Left renal pelvis (tissue), 4 donors: Measurements from ENCODE around the gene PDCL2. TPM values are rescaled to one million over a fixed set of nuclear protein-coding genes. Genes with fewer than 3 reads are reported as not detected.

Experiments used
- DNase-seq, 4 donors: peaks; one replicate each; pipeline ENCODE4 v3.0.0-alpha.2; 2013; ENCODE audit warnings: low read depth in 4 of 4, low spot score in 3 of 4
- polyA plus RNA-seq, 4 donors: library from polyadenylated mRNA; unstranded; fragments of 120-200 nt; gene quantifications; one replicate each; pipeline ENCODE4 v1.2.1, GENCODE V29; 2013; ENCODE audit not compliant: insufficient read length in 4 of 4

The PDCL2 gene
- polyA plus RNA-seq, 4 donors: not detected

DNA sequence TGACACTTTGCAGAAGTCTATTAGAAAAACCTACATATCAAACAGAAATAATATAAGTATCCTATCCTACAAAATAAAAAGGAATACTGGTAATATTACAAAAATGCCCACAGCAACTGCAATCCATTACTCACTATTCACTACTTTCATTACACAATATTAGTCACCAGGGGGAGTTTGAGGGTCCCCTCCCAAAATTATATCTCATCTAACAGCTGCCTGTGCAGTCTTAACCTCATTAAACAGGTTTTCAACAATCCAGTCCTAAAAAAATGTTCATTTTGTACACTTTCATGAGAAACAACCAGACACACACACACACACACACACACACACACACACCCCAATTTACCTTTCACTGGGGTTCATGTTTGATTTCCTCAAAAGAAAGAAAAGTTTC lies 48.2 kb downstream of the PDCL2 start:
- no peak for DNase-seq

DNA sequence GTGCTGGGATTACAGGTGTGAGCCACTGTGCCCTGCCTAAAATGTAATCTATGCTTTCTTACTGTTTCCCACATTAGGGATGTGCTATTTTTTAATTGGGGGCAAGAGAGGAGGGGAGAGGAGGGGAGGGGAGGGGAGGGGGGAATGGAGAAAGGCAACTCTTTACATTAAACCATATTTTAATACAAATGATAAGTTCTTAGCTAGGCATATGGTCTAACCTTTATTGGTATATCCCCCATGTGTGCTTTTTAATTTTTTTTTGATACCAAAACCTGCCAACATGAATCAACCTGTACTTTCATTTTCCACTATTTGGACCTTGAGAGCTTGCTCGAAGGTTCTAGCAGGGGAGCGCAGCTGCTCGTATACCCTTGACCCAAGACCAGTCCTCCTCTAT lies 51.8 kb downstream of the PDCL2 start:
- DNase-seq: no peak

DNA sequence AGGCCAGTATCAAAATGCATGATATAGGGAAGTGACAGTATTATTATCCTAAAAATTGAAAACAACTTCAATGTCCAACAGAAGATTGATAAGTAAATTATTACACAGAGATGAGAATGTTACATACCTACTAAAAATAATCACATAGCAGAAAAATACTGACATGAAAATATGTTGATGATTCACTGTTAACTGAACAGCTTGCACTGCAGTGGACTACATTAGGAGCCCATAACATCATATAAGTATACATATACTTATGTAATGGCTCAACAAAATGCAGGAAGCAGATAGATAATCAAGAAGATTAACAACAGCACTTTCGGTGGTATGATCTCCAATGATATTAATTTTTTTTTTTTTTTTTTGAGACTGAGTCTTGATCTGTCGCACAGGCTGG lies 52.4 kb downstream of the PDCL2 start:
- no peak for DNase-seq

DNA sequence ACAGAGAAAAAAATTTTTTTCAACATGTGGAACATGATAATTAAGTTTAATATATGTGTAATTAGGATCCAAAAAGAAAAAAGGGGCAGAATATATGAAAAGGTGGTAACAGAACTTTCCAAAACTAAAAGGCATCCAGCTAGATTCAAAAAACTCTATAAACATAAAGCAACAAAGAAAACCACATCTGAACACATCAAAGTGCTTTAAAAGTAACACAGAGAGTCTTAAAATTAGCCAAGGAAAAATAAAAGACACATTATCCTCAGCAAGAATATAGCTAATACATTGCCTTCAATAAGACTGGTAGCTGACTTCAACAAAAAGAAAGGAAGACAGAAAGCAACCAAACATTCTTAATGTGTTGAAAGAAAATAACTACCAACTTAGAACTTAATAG lies 53.5 kb downstream of the PDCL2 start:
- no peak for DNase-seq

DNA sequence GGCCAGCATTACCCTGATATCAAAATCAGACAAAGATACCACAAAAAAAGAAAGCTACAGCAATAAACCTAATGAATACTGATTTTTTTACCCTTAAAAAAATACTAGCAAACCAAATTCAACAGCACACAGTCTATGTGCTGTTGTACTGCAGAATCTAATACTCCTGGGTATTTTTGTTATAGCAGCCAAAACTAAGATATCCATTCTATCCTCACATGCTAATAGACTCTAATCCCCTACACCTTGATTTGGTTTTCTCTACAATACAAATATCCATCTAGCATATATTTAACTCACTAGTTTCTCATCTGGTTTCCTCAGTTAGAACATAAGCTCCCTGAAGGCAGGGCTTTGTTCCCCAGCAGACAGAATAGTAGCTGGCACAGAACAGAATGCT lies 57.7 kb downstream of the PDCL2 start:
- DNase-seq: no peak

- no peak for DNase-seq
Measured at GRCh38 chr4:55530691-55531090, 61.4 kb downstream of the PDCL2 start.

DNA sequence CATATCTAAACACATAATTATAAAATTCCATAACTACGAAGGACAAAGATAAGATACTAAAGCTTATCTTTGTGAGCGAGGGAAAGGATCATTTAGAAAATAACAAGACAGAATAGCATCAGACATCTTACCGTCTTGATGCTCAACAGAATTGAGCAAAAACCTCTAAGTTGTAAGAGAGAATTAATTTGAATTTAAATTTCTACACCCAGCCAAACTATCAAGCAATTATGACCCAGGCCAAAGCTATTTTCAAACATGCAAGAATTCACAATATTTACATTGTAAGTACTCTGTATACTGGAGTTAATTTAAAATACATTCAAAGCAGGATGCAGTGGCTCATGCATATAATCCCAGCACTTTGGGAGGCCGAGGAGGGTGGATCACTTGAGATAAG lies 61.9 kb downstream of the PDCL2 start:
- DNase-seq: no peak

DNA sequence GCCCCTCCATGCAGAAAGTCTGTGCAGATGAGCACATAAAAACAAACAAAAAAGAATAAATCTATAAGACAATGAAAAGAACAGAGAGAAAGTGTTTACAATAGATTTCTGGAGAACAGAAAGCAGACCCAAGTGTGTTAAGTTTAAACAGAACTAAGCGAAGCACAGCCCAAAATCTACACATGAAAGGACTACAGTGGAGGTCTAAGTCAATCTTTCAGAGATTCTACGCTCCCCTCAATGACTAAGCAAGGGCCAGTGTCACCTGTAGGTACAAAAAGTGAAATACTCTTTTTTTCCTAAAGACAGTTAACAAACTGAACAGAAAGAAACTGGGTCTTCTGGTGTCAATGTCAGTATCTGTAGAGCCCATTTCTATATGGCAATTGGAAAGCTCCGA lies 63.6 kb downstream of the PDCL2 start:
- DNase-seq: no peak

DNA sequence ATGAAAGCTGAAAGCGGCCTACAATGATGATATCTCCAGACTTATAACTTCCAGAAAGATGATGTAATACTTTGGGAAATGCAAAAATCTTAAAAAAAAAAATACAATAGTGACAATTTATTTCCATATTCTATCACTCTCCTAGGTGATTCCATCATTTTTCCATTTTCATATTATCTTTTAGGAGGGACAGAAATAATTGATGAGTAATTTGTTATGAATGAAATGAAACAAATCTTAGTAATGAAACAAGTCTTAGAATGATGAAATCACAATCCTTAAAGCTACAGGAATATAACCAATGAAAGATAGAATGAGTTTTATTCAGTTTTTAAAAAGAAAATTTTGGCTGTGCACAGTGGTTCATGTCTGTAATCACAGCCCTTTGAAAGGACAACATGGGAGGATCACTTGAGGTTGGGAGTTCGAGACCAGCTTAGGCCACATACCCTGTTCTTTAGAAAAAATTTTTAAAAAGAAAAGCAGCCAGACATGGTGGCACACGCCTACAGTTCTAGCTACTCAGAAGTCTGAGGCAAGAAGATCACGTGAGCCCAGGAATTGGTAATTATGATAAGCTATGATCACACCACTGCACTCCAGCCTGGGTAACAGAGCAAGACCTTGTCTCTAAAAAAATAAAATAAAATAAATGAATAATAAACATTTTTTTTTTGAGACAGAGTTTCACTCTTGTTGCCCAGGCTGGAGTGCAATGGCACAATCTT lies 67.0 kb downstream of the PDCL2 start:
- no peak for DNase-seq

DNA sequence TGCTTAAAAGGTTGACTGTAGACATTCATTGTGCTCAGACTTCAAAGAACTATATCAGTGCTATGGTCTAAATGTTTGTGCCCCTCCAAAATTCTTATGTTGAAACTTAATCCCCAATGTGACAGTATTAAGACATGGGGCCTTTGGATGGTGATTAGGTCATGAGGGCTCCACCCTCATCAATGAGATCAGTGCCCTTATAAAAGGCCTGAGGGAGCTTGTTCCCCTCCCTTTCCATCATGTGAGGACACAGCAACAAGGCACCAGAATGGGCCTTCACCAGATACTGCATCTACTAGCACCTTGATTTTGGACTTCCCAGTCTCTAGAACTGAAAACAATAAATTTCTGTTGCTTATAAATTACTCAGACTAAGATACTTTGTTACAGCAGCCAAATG lies 73.6 kb downstream of the PDCL2 start:
- DNase-seq: no peak

GRCh38 chr4:55517526-55518229 lies 74.4 kb downstream of the PDCL2 start:
- DNase-seq: no peak

- DNase-seq: no peak
Measured at GRCh38 chr4:55512922-55513571, 79.0 kb downstream of the PDCL2 start.

DNA sequence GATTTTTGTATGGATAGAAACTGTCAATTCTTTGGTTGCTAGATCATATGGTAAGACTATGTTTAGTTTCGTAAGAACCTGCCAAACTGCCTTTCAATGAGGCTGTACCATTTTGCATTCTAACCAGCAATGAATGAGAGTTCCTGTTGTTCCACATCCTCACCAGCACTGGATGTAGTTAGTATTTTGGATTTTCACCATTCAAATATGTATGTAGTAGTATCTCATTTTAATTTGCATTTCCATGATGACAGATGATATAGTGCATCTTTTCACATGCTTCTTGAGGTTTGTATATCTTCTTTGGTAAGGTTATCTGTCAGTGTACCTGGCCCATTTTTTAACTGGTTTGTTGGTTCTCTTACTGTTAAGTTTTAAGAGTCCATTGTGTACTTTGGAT lies 80.0 kb downstream of the PDCL2 start:
- DNase-seq: no peak

- DNase-seq: no peak
Measured at GRCh38 chr4:55510685-55511084, 81.4 kb downstream of the PDCL2 start.

- DNase-seq: no peak
Measured at GRCh38 chr4:55509266-55509665, 82.8 kb downstream of the PDCL2 start.

GRCh38 chr4:55507612-55508011 lies 84.4 kb downstream of the PDCL2 start:
- no peak for DNase-seq

Other genes with a start within 250 kb of the PDCL2 start
- gene SRD5A3, start 246.0 kb downstream of the PDCL2 start, polyA plus RNA-seq: 10 to 100 TPM; 18.7 to 21.5 (median 19.4) TPM
- gene TMEM165, start 196.3 kb downstream of the PDCL2 start, polyA plus RNA-seq: 10 to 100 TPM; 63.5 to 96.5 (median 91.5) TPM
- gene CLOCK, start 45.3 kb downstream of the PDCL2 start, polyA plus RNA-seq: 10 to 100 TPM; 21.2 to 23.6 (median 22.1) TPM
- gene NMU, start 44.1 kb upstream of the PDCL2 start, polyA plus RNA-seq: 10 to 100 TPM in 3 of 4 donors, 1 to 10 TPM in 1; 9.4 to 13.5 (median 11.5) TPM
- under 1 TPM in 1 of 4 donors, not detected in 3; 0.15 TPM for gene EXOC1L, start 227.5 kb upstream of the PDCL2 start, polyA plus RNA-seq